ENCODE data around the gene FAAH2. TPM values are rescaled to one million over a fixed set of nuclear protein-coding genes. Genes with fewer than 3 reads are reported as not detected.

Gene FAAH2
- polyA plus RNA-seq, 1 donor from 2014 or later, result 9.3 TPM

GRCh38 chrX:57266275-57266674, 20.2 kb upstream of the FAAH2 start:
- Histone ChIP-seq H3K36me3 (ENCODE audit: insufficient read depth, low read length) (no peaks in the 10 kb centered on the region), H3K27ac (ENCODE audit: low read length) (no peak overlapping the region), H3K4me3 (ENCODE audit: low read length) (no peak overlapping the region), H3K9me3 (ENCODE audit: low read length) (no peaks in the 10 kb centered on the region), H2AFZ (ENCODE audit: low read depth, low read length) (no peak overlapping the region), H3K9ac (ENCODE audit: low read length) (no peak overlapping the region), H3F3A (ENCODE audit: insufficient read depth, low read length, poor library complexity, severe bottlenecking) (no peaks in the 10 kb centered on the region), H3K79me2 (replicated peaks; ENCODE audit: insufficient read depth, low read length) (no peaks in the 10 kb centered on the region), H4K20me1 (ENCODE audit: insufficient read depth) (no peaks in the 10 kb centered on the region), H3K27me3 (ENCODE audit: insufficient read depth, low read depth, low read length) (no peaks in the 10 kb centered on the region), H3K9me2 (ENCODE audit: insufficient read depth, low read length) (no peaks in the 10 kb centered on the region), H3K4me2 (ENCODE audit: low read length) (no peak overlapping the region)
- TF ChIP-seq SMC3 (conservative IDR thresholded peaks at IDR 0.05; ENCODE audit: poor library complexity), result no peak
- no peak for TF ChIP-seq MXI1 (conservative IDR thresholded peaks at IDR 0.05; ENCODE audit: poor library complexity, severe bottlenecking)
- TF ChIP-seq EP300 (conservative IDR thresholded peaks at IDR 0.05; ENCODE audit: poor library complexity, severe bottlenecking), result no peak
- TF ChIP-seq POLR2AphosphoS5 (IDR thresholded peaks at IDR 0.05), result no peak
- no peak for TF ChIP-seq REST (IDR thresholded peaks at IDR 0.05; ENCODE audit: borderline replicate concordance)
- no peak for TF ChIP-seq TAF1 (IDR thresholded peaks at IDR 0.05; ENCODE audit: low read depth)
- no peak for TF ChIP-seq CTCF (IDR thresholded peaks at IDR 0.05; ENCODE audit: poor library complexity, severe bottlenecking)
- no peak for TF ChIP-seq EZH2 (IDR thresholded peaks at IDR 0.05; ENCODE audit: borderline replicate concordance, insufficient read depth, low read length, poor library complexity, severe bottlenecking)
- TF ChIP-seq RAD21 (conservative IDR thresholded peaks at IDR 0.05), result no peak

GRCh38 chrX:57266871-57267270, 19.6 kb upstream of the FAAH2 start:
- Histone ChIP-seq H3K27ac (ENCODE audit: low read length) (no peak overlapping the region), H3K9ac (ENCODE audit: low read length) (no peak overlapping the region), H4K20me1 (ENCODE audit: insufficient read depth) (no peaks in the 10 kb centered on the region), H3K4me2 (ENCODE audit: low read length) (no peak overlapping the region), H3K9me3 (ENCODE audit: low read length) (no peaks in the 10 kb centered on the region), H3K9me2 (ENCODE audit: insufficient read depth, low read length) (no peaks in the 10 kb centered on the region), H3K4me3 (ENCODE audit: low read length) (no peak overlapping the region), H3K27me3 (ENCODE audit: insufficient read depth, low read depth, low read length) (no peaks in the 10 kb centered on the region), H2AFZ (ENCODE audit: low read depth, low read length) (no peak overlapping the region), H3F3A (ENCODE audit: insufficient read depth, low read length, poor library complexity, severe bottlenecking) (no peaks in the 10 kb centered on the region), H3K36me3 (ENCODE audit: insufficient read depth, low read length) (no peaks in the 10 kb centered on the region), H3K79me2 (replicated peaks; ENCODE audit: insufficient read depth, low read length) (no peaks in the 10 kb centered on the region)
- no peak for TF ChIP-seq EP300 (conservative IDR thresholded peaks at IDR 0.05; ENCODE audit: poor library complexity, severe bottlenecking)
- TF ChIP-seq CTCF (IDR thresholded peaks at IDR 0.05; ENCODE audit: poor library complexity, severe bottlenecking), result no peak
- no peak for TF ChIP-seq POLR2AphosphoS5 (IDR thresholded peaks at IDR 0.05)
- no peak for TF ChIP-seq EZH2 (IDR thresholded peaks at IDR 0.05; ENCODE audit: borderline replicate concordance, insufficient read depth, low read length, poor library complexity, severe bottlenecking)
- TF ChIP-seq MXI1 (conservative IDR thresholded peaks at IDR 0.05; ENCODE audit: poor library complexity, severe bottlenecking), result no peak
- no peak for TF ChIP-seq SMC3 (conservative IDR thresholded peaks at IDR 0.05; ENCODE audit: poor library complexity)
- TF ChIP-seq REST (IDR thresholded peaks at IDR 0.05; ENCODE audit: borderline replicate concordance), result no peak
- no peak for TF ChIP-seq RAD21 (conservative IDR thresholded peaks at IDR 0.05)
- TF ChIP-seq TAF1 (IDR thresholded peaks at IDR 0.05; ENCODE audit: low read depth), result no peak
